A549 treated with Hydrocortisone at 1 μM for 4 hours (cell line): ENCODE results near the gene OR13H1. TPM values are rescaled to one million over a fixed set of nuclear protein-coding genes. Genes with fewer than 3 reads are reported as not detected.

Experiments used
- total RNA-seq: library from RNA; stranded (reverse); fragments of 200-300 nt; extraction: Qiagen RNA extraction; gene quantifications from 5 replicates; pipeline ENCODE4 v1.2.3, GENCODE V29; 2022

OR13H1 gene, protein sequence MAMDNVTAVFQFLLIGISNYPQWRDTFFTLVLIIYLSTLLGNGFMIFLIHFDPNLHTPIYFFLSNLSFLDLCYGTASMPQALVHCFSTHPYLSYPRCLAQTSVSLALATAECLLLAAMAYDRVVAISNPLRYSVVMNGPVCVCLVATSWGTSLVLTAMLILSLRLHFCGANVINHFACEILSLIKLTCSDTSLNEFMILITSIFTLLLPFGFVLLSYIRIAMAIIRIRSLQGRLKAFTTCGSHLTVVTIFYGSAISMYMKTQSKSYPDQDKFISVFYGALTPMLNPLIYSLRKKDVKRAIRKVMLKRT
- not detected in 5 replicates for total RNA-seq

GRCh38 chrX:131543774-131544173 is at the start of gene OR13H1:
OR13H1 (plus strand) TSS chrX:131544074; CDS start chrX:131544074, 0 bp downstream.

